G401 (cell line): ENCODE data around the gene ZNF423. TPM values are rescaled to one million over a fixed set of nuclear protein-coding genes. Genes with fewer than 3 reads are reported as not detected.
A peak's percentile ranks its signal among the peaks of the same experiment; 100 is the strongest.

Experiments
- DNase-seq: peaks from one replicate; pipeline ENCODE4 v3.0.0-alpha.2; 2015; ENCODE audit warnings: low spot score
- in situ Hi-C: cut with HindIII; loops from 2 replicates; pipeline ENCODE4 v1.10.0; 2016; ENCODE audit warnings: low sequenced_read_pairs, mixed read lengths
- total RNA-seq: library from RNA; depleted of rRNA; stranded (reverse); fragments of >200 nt; shearing (Covaris generic); gene quantifications from 2 replicates; pipeline ENCODE4 v1.2.3, GENCODE V29; 2014

Gene ZNF423
- total RNA-seq, 1 experiment from 2014 or later: 0.07 TPM

- no peak for DNase-seq
- in situ Hi-C loops: no loop called here
Measured at GRCh38 chr16:49712106-49712505, 143.8 kb downstream of the ZNF423 start.

- in situ Hi-C loops: no loop called here
- DNase-seq: no peak
Measured at GRCh38 chr16:49709057-49709456, 146.9 kb downstream of the ZNF423 start.

- no peak for DNase-seq
- in situ Hi-C loops: no loop called here
Measured at GRCh38 chr16:49708491-49708890, 147.4 kb downstream of the ZNF423 start.

GRCh38 chr16:49706620-49707355, 149.1 kb downstream of the ZNF423 start:
- in situ Hi-C loops: no loop called here

GRCh38 chr16:49704586-49705155, 151.2 kb downstream of the ZNF423 start:
- DNase-seq: no peak
- in situ Hi-C loops: no loop called here

More at GRCh38 chr16:49706620-49707355, 149.1 kb downstream of the ZNF423 start:
- no peak for DNase-seq

- no peak for DNase-seq
- in situ Hi-C loops: no loop called here
Measured at GRCh38 chr16:49703483-49703882, 152.4 kb downstream of the ZNF423 start.

- peak; percentile 86 for DNase-seq
- in situ Hi-C loops: no loop called here
Measured at GRCh38 chr16:49701789-49702494, 154.0 kb downstream of the ZNF423 start.

GRCh38 chr16:49701065-49701685, 154.7 kb downstream of the ZNF423 start:
- no peak for DNase-seq
- in situ Hi-C loops: no loop called here

- DNase-seq: no peak
- in situ Hi-C loops: no loop called here
Measured at GRCh38 chr16:49700251-49701064, 155.5 kb downstream of the ZNF423 start.

- DNase-seq: no peak
- in situ Hi-C loops: no loop called here
Measured at GRCh38 chr16:49699841-49700175, 156.1 kb downstream of the ZNF423 start.

- DNase-seq: no peak
- in situ Hi-C loops: no loop called here
Measured at GRCh38 chr16:49698931-49699840, 156.7 kb downstream of the ZNF423 start.

- DNase-seq: no peak
- in situ Hi-C loops: no loop called here
Measured at GRCh38 chr16:49698453-49698815, 157.5 kb downstream of the ZNF423 start.

GRCh38 chr16:49697631-49698452, 158.1 kb downstream of the ZNF423 start:
- DNase-seq: no peak
- in situ Hi-C loops: no loop called here

GRCh38 chr16:49696414-49697101, 159.4 kb downstream of the ZNF423 start:
- in situ Hi-C loops: no loop called here
- no peak for DNase-seq

GRCh38 chr16:49695782-49696413, 160.0 kb downstream of the ZNF423 start:
- no peak for DNase-seq
- in situ Hi-C loops: no loop called here

GRCh38 chr16:49693445-49693844, 162.5 kb downstream of the ZNF423 start:
- DNase-seq: no peak
- in situ Hi-C loops: no loop called here

- no peak for DNase-seq
- in situ Hi-C loops: no loop called here
Measured at GRCh38 chr16:49690778-49691177, 165.1 kb downstream of the ZNF423 start.
